CD8-positive, alpha-beta memory T cell (primary cell): Measurements from ENCODE around the gene CHST6. TPM values are rescaled to one million over a fixed set of nuclear protein-coding genes. Genes with fewer than 3 reads are reported as not detected.
"Not testable (repeated sequence)": the region's sequence is repeated elsewhere in the genome, so short reads cannot be mapped to it uniquely, and the experiment has no call there.

Source experiments
- CTCF ChIA-PET: fragments of 350-600 bp; sonication (Branson Sonifier 250); formaldehyde crosslinking; loops from one replicate; lab custom pipeline; 2021; ENCODE audit warnings: antibody characterized with exemption; lab: Charles Lee
- POLR2A ChIA-PET: fragments of 350-600 bp; sonication (Branson Sonifier 250); formaldehyde crosslinking; loops from one replicate; lab custom pipeline; 2021; ENCODE audit warnings: antibody characterized with exemption; lab: Charles Lee
- DNase-seq, 5 donors: peaks; one replicate each; pipeline versions ENCODE4 v3.0.0 to v3.0.0-alpha.2; 2020 to 2022; ENCODE audit warnings: mixed read lengths in 1 of 5
- H3K27ac ChIP-seq: one replicate; pipeline ENCODE4 v1.7.0; 2013; ENCODE audit warnings: low read depth, mild to moderate bottlenecking, low read length, moderate library complexity
- H3K27me3 ChIP-seq: 2 replicates; pipeline ENCODE4 v1.7.0; 2013; ENCODE audit warnings: low read length, mild to moderate bottlenecking; ENCODE audit not compliant: insufficient read depth, poor library complexity, severe bottlenecking
- H3K36me3 ChIP-seq: 2 replicates; pipeline ENCODE4 v1.7.0; 2013; ENCODE audit warnings: mild to moderate bottlenecking, low read length, moderate library complexity; ENCODE audit not compliant: insufficient read depth
- H3K4me1 ChIP-seq: 2 replicates; pipeline ENCODE4 v1.7.0; 2013; ENCODE audit warnings: mild to moderate bottlenecking, low read length, moderate library complexity; ENCODE audit not compliant: insufficient read depth
- H3K4me3 ChIP-seq: 2 replicates; pipeline ENCODE4 v1.7.0; 2013; ENCODE audit warnings: mild to moderate bottlenecking, low read length
- H3K9me3 ChIP-seq: 2 replicates; pipeline ENCODE4 v1.7.0; 2013; ENCODE audit warnings: mild to moderate bottlenecking, low read length
- H3K27ac Mint-ChIP-seq, 8 donors: one replicate each; pipeline ENCODE4 v1.8.0; 2020 to 2021; ENCODE audit warnings: mixed read lengths in 8 of 8, mild to moderate bottlenecking in 6 of 8, inconsistent platforms in 3 of 8, moderate library complexity in 3 of 8
- H3K27me3 Mint-ChIP-seq, 2 donors: one replicate each; pipeline ENCODE4 v1.8.0; 2020 to 2021; ENCODE audit warnings: mixed read lengths in 2 of 2, mild to moderate bottlenecking in 1 of 2, moderate library complexity in 1 of 2
- H3K36me3 Mint-ChIP-seq, 3 donors: one replicate each; pipeline ENCODE4 v1.8.0; 2020 to 2021; ENCODE audit warnings: mixed read lengths in 3 of 3, inconsistent platforms in 1 of 3, mild to moderate bottlenecking in 1 of 3
- H3K4me1 Mint-ChIP-seq, 3 donors: one replicate each; pipeline ENCODE4 v1.8.0; 2020 to 2021; ENCODE audit warnings: mixed read lengths in 3 of 3, inconsistent platforms in 1 of 3, mild to moderate bottlenecking in 1 of 3
- H3K4me3 Mint-ChIP-seq, 7 donors: one replicate each; pipeline ENCODE4 v1.8.0; 2020 to 2021; ENCODE audit warnings: mixed read lengths in 7 of 7, mild to moderate bottlenecking in 6 of 7, moderate library complexity in 4 of 7, inconsistent platforms in 2 of 7
- H3K9me3 Mint-ChIP-seq, 5 donors: one replicate each; pipeline ENCODE4 v1.8.0; 2020 to 2022; ENCODE audit warnings: mixed read lengths in 5 of 5, mild to moderate bottlenecking in 3 of 5, moderate library complexity in 2 of 5, inconsistent platforms in 1 of 5
- polyA plus RNA-seq: library from polyadenylated mRNA; unstranded; fragments of 300-500 nt; fragmentation: Illumina TruSeq; gene quantifications from one replicate; pipeline ENCODE4 v1.2.3, GENCODE V29; 2021
- total RNA-seq, 2 experiments: library from RNA; stranded (reverse); gene quantifications; one replicate each; pipeline ENCODE4 v1.2.3, GENCODE V29; 2021

The CHST6 gene
- total and polyA plus RNA-seq, 3 experiments from 2014 or later = 0.04 to 0.11 TPM; not detected in 1

DNA sequence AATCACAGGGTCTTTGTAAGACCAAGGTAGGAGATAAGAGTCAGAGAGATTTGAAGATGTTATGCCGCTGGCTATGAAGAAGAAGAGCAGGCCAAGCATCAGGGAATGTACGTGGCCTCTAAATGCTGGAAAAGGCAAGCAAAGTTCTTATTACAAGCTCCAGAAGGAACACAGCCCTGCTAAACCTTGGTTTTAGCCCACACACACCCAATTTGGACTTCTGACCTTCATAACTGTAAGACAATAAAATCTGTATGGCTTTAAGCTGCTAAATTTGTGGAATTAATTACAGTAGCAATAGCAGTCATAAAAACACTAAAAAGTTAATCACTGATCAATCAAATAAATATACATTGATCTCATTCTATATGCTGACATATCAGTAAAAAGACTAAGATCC lies 36.8 kb downstream of the CHST6 start:
- Histone ChIP-seq H3K36me3 (no peaks in the 10 kb centered on the region), H3K27me3 (no peaks in the 10 kb centered on the region), H3K4me3 (no peak overlapping the region), H3K27ac (no peak overlapping the region), H3K9me3 (no peaks in the 10 kb centered on the region), H3K4me1 (peaks cover 31% of the 10 kb centered on the region)
- peaks cover 0 to 22% (median 5%) of the 10 kb centered on the region in 3 donors for H3K36me3 Mint-ChIP-seq
- ChIA-PET POLR2A (interaction anchor here (1.0 kb wide), 1 partner anchor 189 kb away, joined by 3 read pairs; the partner anchor contains the start of genes KARS1 and TERF2IP), CTCF (no interaction called here)
- no peak for DNase-seq
- H3K27me3 Mint-ChIP-seq = peaks cover 0 to 2% of the 10 kb centered on the region in 2 donors
- peak overlapping the region in 6 of 8 donors; percentile 12 to 58 (median 44) for H3K27ac Mint-ChIP-seq
- H3K4me3 Mint-ChIP-seq = no peak overlapping the region
- H3K4me1 Mint-ChIP-seq = peaks cover 76 to 96% (median 94%) of the 10 kb centered on the region in 3 donors
- H3K9me3 Mint-ChIP-seq = no peaks in the 10 kb centered on the region

DNA sequence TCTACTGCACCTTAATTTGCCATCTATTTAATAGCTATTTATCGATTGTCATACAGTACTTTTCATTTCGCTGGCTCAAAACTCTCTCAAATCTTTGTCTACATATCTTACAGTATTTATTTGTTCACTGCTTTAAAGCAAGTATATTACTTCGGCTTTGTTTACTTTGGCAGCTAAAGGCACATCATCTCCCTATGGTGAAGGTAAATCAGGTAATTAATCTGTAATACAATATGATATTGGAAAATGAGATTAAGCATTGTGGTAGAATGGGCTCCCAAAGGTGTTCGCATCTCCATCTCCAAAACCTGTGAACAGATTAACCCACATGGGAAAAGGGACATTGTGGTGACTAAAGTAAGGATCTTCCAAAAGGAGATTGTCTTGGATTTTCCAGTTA lies 37.2 kb downstream of the CHST6 start:
- H3K36me3 Mint-ChIP-seq = peaks cover 0 to 21% (median 5%) of the 10 kb centered on the region in 3 donors
- H3K4me3 Mint-ChIP-seq = no peak overlapping the region
- H3K27ac Mint-ChIP-seq = peak overlapping the region in 5 of 8 donors; percentile 12 to 52 (median 42)
- no peaks in the 10 kb centered on the region for H3K27me3 ChIP-seq
- peaks cover 0 to 2% of the 10 kb centered on the region in 2 donors for H3K27me3 Mint-ChIP-seq
- no peak overlapping the region for H3K4me3 ChIP-seq
- POLR2A ChIA-PET = interaction anchor here (1.0 kb wide), 1 partner anchor 189 kb away, joined by 3 read pairs; the partner anchor contains the start of genes KARS1 and TERF2IP
- H3K9me3 ChIP-seq = no peaks in the 10 kb centered on the region
- H3K27ac ChIP-seq = no peak overlapping the region
- H3K36me3 ChIP-seq = no peaks in the 10 kb centered on the region
- H3K9me3 Mint-ChIP-seq = no peaks in the 10 kb centered on the region
- peaks cover 76 to 96% (median 94%) of the 10 kb centered on the region in 3 donors for H3K4me1 Mint-ChIP-seq
- peaks cover 28% of the 10 kb centered on the region for H3K4me1 ChIP-seq
- CTCF ChIA-PET = interaction anchor here (0.9 to 1.0 kb wide), 3 partner anchors 13 to 258 kb away, joined by 3 to 5 read pairs (median 4); partner anchors contain the start of gene CFDP1
- DNase-seq = no peak

DNA sequence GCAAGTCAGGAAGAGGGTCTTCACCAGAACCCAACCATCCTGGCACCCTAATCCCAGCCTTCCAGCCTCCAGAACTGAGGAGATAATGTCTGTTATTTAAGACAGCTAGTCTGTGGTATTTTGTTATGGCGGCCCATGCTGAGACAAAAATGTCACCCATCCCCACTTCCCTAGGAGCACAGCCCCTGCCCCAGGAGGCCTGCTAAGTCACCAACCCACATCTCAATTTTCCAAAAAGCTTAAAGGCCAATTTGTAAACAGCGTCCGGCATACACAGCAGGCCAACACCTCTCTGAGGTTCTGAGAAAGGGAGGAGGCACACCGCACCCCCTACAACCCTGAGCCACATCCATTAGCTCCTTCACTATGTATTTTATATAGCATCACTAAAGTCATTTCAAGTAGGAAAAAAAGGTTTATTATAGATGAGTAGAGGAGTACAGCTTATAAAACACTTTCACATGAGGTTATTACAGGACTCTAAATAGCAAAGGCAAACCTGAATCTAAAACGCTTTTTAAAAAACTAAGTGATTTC lies 37.7 kb downstream of the CHST6 start:
- ChIA-PET CTCF (interaction anchor here (0.9 to 1.3 kb wide), 4 partner anchors 13 to 258 kb away, joined by 3 to 5 read pairs (median 4); partner anchors contain the start of gene CFDP1), POLR2A (no interaction called here)
- H3K4me1 Mint-ChIP-seq = peaks cover 76 to 96% (median 94%) of the 10 kb centered on the region in 3 donors
- H3K9me3 Mint-ChIP-seq = no peaks in the 10 kb centered on the region
- Histone ChIP-seq H3K27me3 (no peaks in the 10 kb centered on the region), H3K36me3 (no peaks in the 10 kb centered on the region), H3K4me3 (no peak overlapping the region), H3K4me1 (peaks cover 23% of the 10 kb centered on the region), H3K9me3 (no peaks in the 10 kb centered on the region), H3K27ac (no peak overlapping the region)
- peaks cover 0 to 23% (median 5%) of the 10 kb centered on the region in 3 donors for H3K36me3 Mint-ChIP-seq
- DNase-seq = no peak
- H3K27ac Mint-ChIP-seq = peak overlapping the region in 4 of 8 donors; percentile 17 to 85 (median 44)
- peaks cover 0 to 2% of the 10 kb centered on the region in 2 donors for H3K27me3 Mint-ChIP-seq
- no peak overlapping the region for H3K4me3 Mint-ChIP-seq

DNA sequence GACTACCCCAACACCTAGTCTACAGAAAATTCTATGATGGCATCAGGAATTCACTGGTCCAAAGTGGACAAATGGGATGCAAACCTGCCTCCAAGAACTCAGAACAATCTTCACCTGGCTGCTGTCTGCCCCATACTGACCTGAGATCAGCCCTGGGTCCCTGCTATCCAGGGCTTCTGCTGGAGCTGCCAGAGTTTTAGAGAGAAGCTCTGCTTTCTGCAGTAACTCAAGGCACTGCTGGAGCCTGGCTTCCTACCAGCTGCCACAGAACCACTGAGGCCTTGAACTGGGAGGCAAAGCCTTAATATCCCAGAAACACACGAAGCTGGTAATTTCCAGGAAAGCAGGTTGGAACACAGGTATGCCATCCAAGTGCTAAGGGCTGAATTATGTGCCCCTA lies 38.3 kb downstream of the CHST6 start:
- H3K27me3 Mint-ChIP-seq = peaks cover 0 to 2% of the 10 kb centered on the region in 2 donors
- H3K4me1 Mint-ChIP-seq = peaks cover 71 to 91% (median 89%) of the 10 kb centered on the region in 3 donors
- no peaks in the 10 kb centered on the region for H3K27me3 ChIP-seq
- no peak overlapping the region for H3K27ac ChIP-seq
- ChIA-PET POLR2A (no interaction called here), CTCF (interaction anchor here (0.9 to 1.3 kb wide), 4 partner anchors 12 to 257 kb away, joined by 3 to 5 read pairs (median 4); partner anchors contain the start of gene CFDP1)
- no peaks in the 10 kb centered on the region for H3K9me3 Mint-ChIP-seq
- H3K36me3 ChIP-seq = no peaks in the 10 kb centered on the region
- no peak overlapping the region for H3K4me3 Mint-ChIP-seq
- H3K27ac Mint-ChIP-seq = peak overlapping the region in 4 of 8 donors; percentile 1 to 68 (median 34)
- no peaks in the 10 kb centered on the region for H3K9me3 ChIP-seq
- peaks cover 18% of the 10 kb centered on the region for H3K4me1 ChIP-seq
- no peak for DNase-seq
- no peak overlapping the region for H3K4me3 ChIP-seq
- peaks cover 0 to 25% (median 5%) of the 10 kb centered on the region in 3 donors for H3K36me3 Mint-ChIP-seq

DNA sequence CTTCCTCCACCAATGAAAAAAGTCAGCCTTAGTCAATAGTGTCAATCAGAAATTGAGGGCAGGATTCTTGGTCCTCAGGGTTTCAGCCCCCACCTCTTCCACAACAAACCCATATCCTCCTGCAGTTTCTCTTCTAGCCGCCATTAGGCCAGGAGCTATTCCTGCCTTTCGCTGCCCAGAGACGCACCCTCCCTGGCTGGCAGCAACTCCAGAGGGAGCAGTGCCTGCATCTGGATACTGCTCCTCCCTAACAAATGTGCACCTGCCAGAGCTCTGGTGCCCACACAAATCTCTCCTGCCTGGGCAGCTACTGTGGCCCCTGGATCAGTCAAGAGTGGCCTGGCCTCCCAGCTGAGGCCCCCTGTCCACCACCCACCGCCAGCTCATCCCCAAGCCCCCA lies 38.8 kb downstream of the CHST6 start:
- DNase-seq, POLR2A ChIA-PET, H3K9me3 Mint-ChIP-seq, H3K27me3 Mint-ChIP-seq, H3K27me3 ChIP-seq, H3K9me3 ChIP-seq, H3K4me3 ChIP-seq, H3K27ac ChIP-seq, H3K36me3 ChIP-seq, H3K4me3 Mint-ChIP-seq: not testable (repeated sequence)
- CTCF ChIA-PET = interaction anchor here (0.6 to 1.3 kb wide), 3 partner anchors 61 to 257 kb away, joined by 3 read pairs; no protein-coding TSS in a partner anchor
- H3K4me1 ChIP-seq = peaks cover 13% of the 10 kb centered on the region
- H3K27ac Mint-ChIP-seq = peak overlapping the region in 5 of 8 donors; percentile 1 to 68 (median 23)
- peaks cover 0 to 27% (median 5%) of the 10 kb centered on the region in 3 donors for H3K36me3 Mint-ChIP-seq
- H3K4me1 Mint-ChIP-seq = peaks cover 68 to 89% (median 87%) of the 10 kb centered on the region in 3 donors

DNA sequence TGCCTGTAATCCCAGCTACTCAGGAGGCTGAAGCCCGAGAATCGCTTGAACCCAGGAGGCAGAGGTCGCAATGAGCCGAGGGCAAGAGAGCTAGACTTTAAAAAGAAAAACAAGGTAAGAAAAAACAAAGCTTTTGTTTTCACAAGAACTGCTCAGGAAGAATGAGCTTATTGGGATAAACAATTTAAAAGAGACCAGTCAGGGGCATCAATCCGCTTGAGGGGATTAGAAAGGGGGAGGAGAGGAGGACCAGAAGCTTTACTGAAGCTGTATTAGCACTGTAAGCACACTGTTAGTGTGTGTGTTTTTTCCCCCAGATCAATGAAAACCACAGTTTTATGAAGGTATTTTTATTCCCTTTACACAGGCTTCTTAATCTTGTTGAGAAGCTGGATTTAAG lies 39.6 kb downstream of the CHST6 start:
- Mint-ChIP-seq H3K4me1 (peaks cover 61 to 86% (median 81%) of the 10 kb centered on the region in 3 donors), H3K27me3 (peaks cover 0 to 2% of the 10 kb centered on the region in 2 donors), H3K27ac (peak overlapping the region in 3 of 8 donors; percentile 70 to 79 (median 76)), H3K36me3 (peaks cover 0 to 34% (median 5%) of the 10 kb centered on the region in 3 donors), H3K9me3 (no peaks in the 10 kb centered on the region), H3K4me3 (no peak overlapping the region)
- no peaks in the 10 kb centered on the region for H3K9me3 ChIP-seq
- H3K4me3 ChIP-seq = no peak overlapping the region
- peaks cover 9% of the 10 kb centered on the region for H3K36me3 ChIP-seq
- peaks cover 7% of the 10 kb centered on the region for H3K4me1 ChIP-seq
- POLR2A ChIA-PET = no interaction called here
- no peak overlapping the region for H3K27ac ChIP-seq
- CTCF ChIA-PET = interaction anchor here (0.5 to 1.2 kb wide), 4 partner anchors 10 to 61 kb away, joined by 3 read pairs; partner anchors contain the start of gene CFDP1
- H3K27me3 ChIP-seq = no peaks in the 10 kb centered on the region
- DNase-seq = no peak

DNA sequence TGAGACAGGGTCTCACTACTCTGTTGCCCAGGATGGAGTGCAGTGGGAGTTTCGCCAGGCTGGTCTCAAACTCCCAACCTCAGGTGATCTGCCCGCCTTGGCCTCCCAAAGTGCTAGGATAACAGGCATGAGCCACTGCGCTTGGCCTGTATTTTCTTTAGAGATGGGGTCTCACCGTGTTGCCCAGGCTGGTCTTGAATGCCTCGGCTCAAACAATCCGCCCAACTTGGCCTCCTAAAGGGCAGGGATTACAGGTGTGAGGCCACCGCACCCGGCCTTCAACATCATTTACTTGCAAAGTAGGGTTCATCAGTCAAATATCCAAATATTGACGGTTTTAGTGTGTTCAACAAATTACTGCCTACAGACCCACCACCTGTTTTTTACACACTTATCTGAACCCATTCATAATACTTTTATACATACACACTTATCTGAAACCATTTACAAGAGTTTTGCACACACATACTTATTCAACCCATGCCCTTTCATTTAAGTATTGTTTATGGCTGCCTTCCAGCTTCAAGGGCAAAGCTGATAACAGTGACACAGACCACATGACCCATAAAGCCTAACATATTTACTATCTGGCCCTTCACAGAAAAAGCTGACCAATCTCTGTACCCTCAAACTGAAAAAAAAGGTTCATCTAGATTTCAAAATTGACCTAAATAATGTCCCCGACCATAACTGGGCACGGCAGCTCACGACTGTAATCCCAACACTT lies 42.6 kb downstream of the CHST6 start:
- ChIA-PET CTCF (interaction anchor here (0.9 to 1.6 kb wide), 3 partner anchors 8 to 65 kb away, joined by 3 to 6 read pairs (median 4); no protein-coding TSS in a partner anchor), POLR2A (no interaction called here)
- no peaks in the 10 kb centered on the region for H3K9me3 Mint-ChIP-seq
- H3K27ac ChIP-seq = no peak overlapping the region
- H3K36me3 Mint-ChIP-seq = peaks cover 5 to 44% (median 6%) of the 10 kb centered on the region in 3 donors
- DNase-seq = no peak
- H3K9me3 ChIP-seq = no peaks in the 10 kb centered on the region
- no peak overlapping the region for H3K4me3 ChIP-seq
- H3K4me3 Mint-ChIP-seq = peak overlapping the region in 1 of 7 donors; percentile 36
- H3K27ac Mint-ChIP-seq = no peak overlapping the region
- no peaks in the 10 kb centered on the region for H3K27me3 ChIP-seq
- peaks cover 0 to 2% of the 10 kb centered on the region in 2 donors for H3K27me3 Mint-ChIP-seq
- peaks cover 18% of the 10 kb centered on the region for H3K36me3 ChIP-seq
- H3K4me1 ChIP-seq = peaks cover 7% of the 10 kb centered on the region
- H3K4me1 Mint-ChIP-seq = peaks cover 43 to 61% (median 51%) of the 10 kb centered on the region in 3 donors
